Measurements from ENCODE around the gene TMEM184C. TPM values are rescaled to one million over a fixed set of nuclear protein-coding genes. Genes with fewer than 3 reads are reported as not detected.

Gene TMEM184C
- total RNA-seq, 4 donors from 2014 or later = 17.5 to 24.7 (median 21.3) TPM

DNA sequence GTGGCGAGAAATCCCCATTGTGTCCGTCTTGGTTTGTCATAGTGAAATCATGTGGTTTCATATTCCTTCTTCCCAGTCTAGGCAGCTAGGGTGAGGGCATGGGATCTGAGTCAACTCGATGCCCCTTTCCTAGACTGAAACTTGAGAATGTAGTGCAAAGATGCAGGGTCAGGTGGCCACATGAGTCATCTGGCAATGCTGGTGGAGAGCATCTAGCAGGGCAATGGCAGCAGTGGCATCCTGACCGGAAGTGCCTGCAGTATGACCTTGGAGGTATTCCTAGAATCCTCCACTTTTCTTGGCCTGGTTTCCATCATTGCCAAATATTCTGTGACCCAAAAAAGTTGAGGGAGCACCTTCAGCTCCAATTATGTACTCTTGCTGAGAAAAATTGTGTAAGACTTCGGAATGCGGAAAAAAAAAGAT, 39.1 kb upstream of the TMEM184C start:
- H3K27ac ChIP-seq = no peak overlapping the region
- H3K9me3 ChIP-seq = no peaks in the 10 kb centered on the region
- TF ChIP-seq POLR2A (IDR thresholded peaks at IDR 0.05) (no peak), POLR2AphosphoS5 (IDR thresholded peaks at IDR 0.05) (peak; percentile 16), EP300 (IDR thresholded peaks at IDR 0.05) (no peak)
- no peaks in the 10 kb centered on the region for H3K4me1 ChIP-seq
- no peak overlapping the region for H3K4me3 ChIP-seq
- 69 to 79% methylated on average over 2 to 6 of the region's 6 CpGs for WGBS, 2 donors (ENCODE audit: low coverage in 1 of 2)
- no peaks in the 10 kb centered on the region for H3K36me3 ChIP-seq
- no peaks in the 10 kb centered on the region for H3K27me3 ChIP-seq
- ATAC-seq = peak; percentile 36

DNA sequence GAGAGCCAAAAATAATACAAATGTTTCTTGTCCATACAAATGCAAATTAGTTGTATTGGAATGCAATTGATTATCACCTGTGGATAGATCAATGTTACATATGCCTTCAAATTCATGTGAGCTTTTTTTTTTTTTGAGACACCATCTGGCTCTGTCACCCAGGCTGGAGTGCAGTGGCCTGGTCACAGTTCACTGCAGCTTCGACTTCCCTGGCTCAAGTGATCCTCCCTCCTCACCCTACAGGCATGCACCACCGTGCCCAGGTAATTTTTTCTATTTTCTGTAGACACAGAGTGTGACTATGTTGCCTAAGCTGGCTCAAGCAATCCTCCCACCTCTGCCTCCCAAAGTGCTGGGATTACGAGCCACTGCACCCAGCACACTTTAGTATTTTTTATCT, 38.6 kb upstream of the TMEM184C start:
- Histone ChIP-seq H3K36me3 (no peaks in the 10 kb centered on the region), H3K27ac (no peak overlapping the region), H3K4me3 (no peak overlapping the region), H3K9me3 (no peaks in the 10 kb centered on the region), H3K4me1 (no peaks in the 10 kb centered on the region), H3K27me3 (no peaks in the 10 kb centered on the region)
- TF ChIP-seq, protein P1, sequence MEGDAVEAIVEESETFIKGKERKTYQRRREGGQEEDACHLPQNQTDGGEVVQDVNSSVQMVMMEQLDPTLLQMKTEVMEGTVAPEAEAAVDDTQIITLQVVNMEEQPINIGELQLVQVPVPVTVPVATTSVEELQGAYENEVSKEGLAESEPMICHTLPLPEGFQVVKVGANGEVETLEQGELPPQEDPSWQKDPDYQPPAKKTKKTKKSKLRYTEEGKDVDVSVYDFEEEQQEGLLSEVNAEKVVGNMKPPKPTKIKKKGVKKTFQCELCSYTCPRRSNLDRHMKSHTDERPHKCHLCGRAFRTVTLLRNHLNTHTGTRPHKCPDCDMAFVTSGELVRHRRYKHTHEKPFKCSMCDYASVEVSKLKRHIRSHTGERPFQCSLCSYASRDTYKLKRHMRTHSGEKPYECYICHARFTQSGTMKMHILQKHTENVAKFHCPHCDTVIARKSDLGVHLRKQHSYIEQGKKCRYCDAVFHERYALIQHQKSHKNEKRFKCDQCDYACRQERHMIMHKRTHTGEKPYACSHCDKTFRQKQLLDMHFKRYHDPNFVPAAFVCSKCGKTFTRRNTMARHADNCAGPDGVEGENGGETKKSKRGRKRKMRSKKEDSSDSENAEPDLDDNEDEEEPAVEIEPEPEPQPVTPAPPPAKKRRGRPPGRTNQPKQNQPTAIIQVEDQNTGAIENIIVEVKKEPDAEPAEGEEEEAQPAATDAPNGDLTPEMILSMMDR (IDR thresholded peaks at IDR 0.05) = no peak
- TF ChIP-seq POLR2AphosphoS5 (IDR thresholded peaks at IDR 0.05) (no peak), EP300 (IDR thresholded peaks at IDR 0.05) (no peak), POLR2A (IDR thresholded peaks at IDR 0.05) (no peak)
- 78 to 93% methylated on average over 3 of the region's 3 CpGs for WGBS, 2 donors (ENCODE audit: low coverage in 1 of 2)
- ATAC-seq = no peak

DNA sequence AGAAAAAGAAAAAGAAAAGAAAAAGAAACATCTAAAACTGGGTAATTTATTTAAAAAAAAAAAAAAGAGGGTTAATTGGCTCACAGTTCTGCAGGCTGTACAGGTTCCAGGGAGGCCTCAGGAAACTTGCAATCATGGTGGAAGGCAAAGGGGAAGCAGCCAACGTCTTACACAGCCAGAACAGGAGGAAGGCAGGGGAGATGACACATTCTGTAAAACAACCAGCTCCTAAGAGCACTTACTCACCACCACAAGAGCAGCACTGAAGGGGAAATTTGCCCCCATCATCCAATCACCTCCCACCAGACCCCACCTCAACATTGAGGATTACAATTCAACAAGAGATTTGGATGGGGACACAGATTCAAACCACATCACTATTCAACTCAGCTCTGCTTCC, 36.8 kb upstream of the TMEM184C start:
- no peaks in the 10 kb centered on the region for H3K4me1 ChIP-seq
- 20 to 71% methylated on average over 1 of the region's 1 CpG for WGBS, 2 donors (ENCODE audit: low coverage in 1 of 2)
- H3K4me3 ChIP-seq = no peak overlapping the region
- H3K27ac ChIP-seq = no peak overlapping the region
- H3K36me3 ChIP-seq = no peaks in the 10 kb centered on the region
- TF ChIP-seq POLR2A (IDR thresholded peaks at IDR 0.05) = no peak
- TF ChIP-seq, protein P1 (IDR thresholded peaks at IDR 0.05) = no peak
- TF ChIP-seq EP300 (IDR thresholded peaks at IDR 0.05) = no peak
- no peak for TF ChIP-seq POLR2AphosphoS5 (IDR thresholded peaks at IDR 0.05)
- H3K9me3 ChIP-seq = peaks cover 0 to 10% (median 0%) of the 10 kb centered on the region in 3 donors
- H3K27me3 ChIP-seq = no peaks in the 10 kb centered on the region
- no peak for ATAC-seq

DNA sequence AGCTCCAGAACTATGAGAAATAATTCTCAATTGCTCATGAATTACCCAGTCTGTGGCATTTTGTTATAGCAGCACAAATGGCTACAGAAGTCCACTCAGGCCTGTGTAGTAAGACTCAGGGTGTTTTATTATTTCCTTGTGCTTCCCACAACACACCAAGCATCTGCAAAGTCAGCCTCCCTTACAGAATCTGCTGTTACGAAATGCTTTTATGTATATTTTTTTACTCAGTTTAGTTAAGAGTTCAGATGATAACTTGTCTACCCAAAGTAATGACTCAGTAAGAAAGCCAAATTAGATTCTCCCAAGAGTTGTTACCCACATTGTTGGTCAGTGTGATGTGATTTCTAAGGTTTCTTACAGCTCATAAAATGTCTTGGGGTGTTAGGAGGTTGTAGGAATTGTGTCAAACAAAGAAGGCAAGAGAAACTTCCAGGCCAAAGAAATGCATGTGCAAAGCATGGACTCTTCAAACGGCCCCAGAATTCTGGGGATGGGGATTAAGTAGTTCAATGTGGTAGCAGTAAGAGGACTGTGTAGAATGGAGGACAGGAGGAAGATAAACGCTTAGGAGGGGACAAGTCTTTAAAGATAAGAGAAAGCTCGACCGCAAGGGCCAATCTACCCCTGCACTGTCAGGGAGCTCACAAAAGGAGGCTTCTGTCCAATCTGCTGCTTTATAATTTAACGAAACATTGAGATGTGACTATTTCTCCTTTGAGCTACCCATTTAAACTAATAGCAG, 35.4 kb upstream of the TMEM184C start:
- H3K36me3 ChIP-seq = no peaks in the 10 kb centered on the region
- no peak overlapping the region for H3K4me3 ChIP-seq
- H3K27ac ChIP-seq = no peak overlapping the region
- WGBS, 2 donors (ENCODE audit: low coverage in 1 of 2) = 67 to 78% methylated on average over 3 to 6 of the region's 6 CpGs
- H3K27me3 ChIP-seq = no peaks in the 10 kb centered on the region
- TF ChIP-seq, protein P1 (IDR thresholded peaks at IDR 0.05) = no peak
- TF ChIP-seq POLR2A (IDR thresholded peaks at IDR 0.05) = no peak
- TF ChIP-seq EP300 (IDR thresholded peaks at IDR 0.05) = no peak
- TF ChIP-seq POLR2AphosphoS5 (IDR thresholded peaks at IDR 0.05) = no peak
- H3K9me3 ChIP-seq = peaks cover 0 to 10% (median 0%) of the 10 kb centered on the region in 3 donors
- no peak for ATAC-seq
- H3K4me1 ChIP-seq = no peaks in the 10 kb centered on the region

DNA sequence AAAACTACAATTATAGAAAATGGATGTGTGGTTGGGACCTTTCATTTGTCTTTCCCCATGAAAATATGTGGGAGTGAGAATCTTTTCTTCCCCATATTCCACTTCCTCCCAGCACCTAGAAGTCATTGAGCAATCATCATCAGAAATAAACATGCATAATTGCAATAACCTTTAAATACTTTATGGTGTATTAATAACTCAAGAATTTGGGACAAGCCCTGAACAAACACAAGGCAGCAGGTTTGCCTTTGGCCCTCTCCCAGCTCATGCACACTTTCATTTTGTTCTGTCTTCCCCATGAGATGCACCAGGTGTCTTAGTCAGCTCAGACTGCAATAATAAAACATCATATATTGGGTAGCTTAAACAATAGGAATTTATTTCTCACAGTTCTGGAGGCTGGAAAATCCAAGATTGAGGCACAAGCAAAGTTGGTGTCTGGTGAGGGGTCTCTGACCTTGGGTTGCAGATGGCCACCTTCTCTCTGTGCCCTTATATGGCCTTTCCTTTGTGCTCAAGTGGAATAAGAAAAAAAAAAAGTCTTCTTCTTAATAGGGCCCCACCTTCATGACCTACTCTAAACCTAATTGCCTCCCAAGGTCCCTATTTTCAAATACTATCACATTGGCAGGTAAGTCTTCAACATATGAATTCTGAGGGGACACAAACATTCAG, 34.7 kb upstream of the TMEM184C start:
- H3K36me3 ChIP-seq = no peaks in the 10 kb centered on the region
- ATAC-seq = no peak

More for the DNA sequence above, 34.7 kb upstream of the TMEM184C start:
- Histone ChIP-seq H3K4me1 (no peaks in the 10 kb centered on the region), H3K27me3 (no peaks in the 10 kb centered on the region), H3K9me3 (peaks cover 0 to 10% (median 0%) of the 10 kb centered on the region in 3 donors), H3K27ac (no peak overlapping the region), H3K4me3 (no peak overlapping the region)
- TF ChIP-seq EP300 (IDR thresholded peaks at IDR 0.05) (no peak), POLR2AphosphoS5 (IDR thresholded peaks at IDR 0.05) (no peak), POLR2A (IDR thresholded peaks at IDR 0.05) (no peak)
- TF ChIP-seq, protein P1 (IDR thresholded peaks at IDR 0.05) = no peak
